GM18909 (cell line): ENCODE results near the gene GCLM.
"Not testable (repeated sequence)": the region's sequence is repeated elsewhere in the genome, so short reads cannot be mapped to it uniquely, and the experiment has no call there.

Source experiments
- ATAC-seq: cut with Tn5 transposase; IDR thresholded peaks from one replicate; pipeline ENCODE4 v1.9.1; 2021; ENCODE audit warnings: mild to moderate bottlenecking; ENCODE audit not compliant: unreplicated experiment, poor library complexity

Gene GCLM

GRCh38 chr1:93909146-93910050 lies at the start of gene GCLM:
GCLM (minus strand) TSS chr1:93909430; CDS start chr1:93909163, 267 bp downstream.
- peak; percentile 95 for ATAC-seq

GRCh38 chr1:93958726-93959100 lies 49.5 kb upstream of the GCLM start:
- ATAC-seq = no peak

- ATAC-seq = no peak
Observed at GRCh38 chr1:93958032-93958725, 48.9 kb upstream of the GCLM start.

- ATAC-seq = no peak
Observed at GRCh38 chr1:93955765-93956164, 46.5 kb upstream of the GCLM start.

GRCh38 chr1:93947002-93947686 lies 37.9 kb upstream of the GCLM start:
- not testable (repeated sequence) for ATAC-seq

- ATAC-seq = no peak
Observed at GRCh38 chr1:93938461-93939145, 29.4 kb upstream of the GCLM start.

- no peak for ATAC-seq
Observed at GRCh38 chr1:93937997-93938396, 28.8 kb upstream of the GCLM start.

- no peak for ATAC-seq
Observed at GRCh38 chr1:93925206-93925605, 16.0 kb upstream of the GCLM start.

GRCh38 chr1:93919780-93920179 lies 10.6 kb upstream of the GCLM start:
- no peak for ATAC-seq

GRCh38 chr1:93917302-93917701 lies 8.1 kb upstream of the GCLM start:
- no peak for ATAC-seq

- ATAC-seq = not testable (repeated sequence)
Observed at GRCh38 chr1:93910880-93911279, 1.6 kb upstream of the GCLM start.

- no peak for ATAC-seq
Observed at GRCh38 chr1:93910305-93910704, 1.1 kb upstream of the GCLM start.

- peak; percentile 48 for ATAC-seq
Observed at GRCh38 chr1:93908394-93909145, 660 bp downstream of the GCLM start.

- ATAC-seq = no peak
Observed at GRCh38 chr1:93907718-93908117, 1.5 kb downstream of the GCLM start.

GRCh38 chr1:93906480-93906879 lies 2.8 kb downstream of the GCLM start:
- ATAC-seq = no peak

GRCh38 chr1:93905734-93906133 lies 3.5 kb downstream of the GCLM start:
- no peak for ATAC-seq

GRCh38 chr1:93905051-93905450 lies 4.2 kb downstream of the GCLM start:
- no peak for ATAC-seq

GRCh38 chr1:93904228-93904627 lies 5.0 kb downstream of the GCLM start:
- ATAC-seq = peak; percentile 31

GRCh38 chr1:93900723-93901504 lies 8.3 kb downstream of the GCLM start:
- no peak for ATAC-seq
